ENCODE results near the gene HNF4A. TPM values are rescaled to one million over a fixed set of nuclear protein-coding genes. Genes with fewer than 3 reads are reported as not detected.

The HNF4A gene
- polyA plus RNA-seq, 1 donor from 2014 or later: not detected

DNA sequence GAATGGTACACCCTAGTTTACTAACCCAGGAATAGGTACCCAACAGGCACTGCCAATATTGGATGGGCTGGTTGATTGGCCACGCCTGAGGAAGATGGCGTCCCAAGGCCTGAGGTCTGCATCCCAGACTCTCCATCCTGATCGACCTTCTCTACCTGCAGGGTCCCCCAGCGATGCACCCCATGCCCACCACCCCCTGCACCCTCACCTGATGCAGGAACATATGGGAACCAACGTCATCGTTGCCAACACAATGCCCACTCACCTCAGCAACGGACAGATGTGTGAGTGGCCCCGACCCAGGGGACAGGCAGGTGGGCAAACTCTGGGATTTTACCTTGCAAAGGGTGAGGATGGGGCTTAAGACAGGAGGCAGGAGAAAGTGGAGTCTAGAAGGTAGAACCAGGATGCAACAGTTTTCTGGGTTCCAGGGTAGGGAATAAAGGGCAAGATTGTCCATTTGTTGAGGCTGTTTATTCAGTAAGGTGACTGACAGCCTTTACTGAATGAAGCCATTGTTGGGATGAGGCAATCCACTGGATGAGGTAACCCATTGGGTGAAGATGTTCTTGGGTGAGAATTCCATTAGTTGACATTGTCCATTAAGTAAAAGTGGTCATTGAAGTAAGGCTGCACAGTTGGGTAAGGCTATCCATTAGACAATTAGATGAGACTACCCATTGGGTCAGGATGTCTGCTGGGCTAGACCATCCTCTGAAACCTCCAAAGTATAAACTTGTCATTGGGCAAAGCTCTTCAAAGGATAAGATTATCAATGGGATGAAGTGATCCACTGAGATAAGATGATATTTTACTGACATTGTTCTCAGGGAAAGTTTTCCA lies 72.9 kb downstream of the HNF4A start:
- Histone ChIP-seq H2AFZ (ENCODE audit: low read depth, low read length) (no peak overlapping the region), H3K9me2 (ENCODE audit: insufficient read depth, low read length) (no peaks in the 10 kb centered on the region), H3K36me3 (ENCODE audit: insufficient read depth, low read length) (no peaks in the 10 kb centered on the region), H3K9ac (ENCODE audit: low read length) (no peak overlapping the region), H3K9me3 (ENCODE audit: low read length) (no peaks in the 10 kb centered on the region), H3K27ac (ENCODE audit: low read length) (no peak overlapping the region), H3K27me3 (ENCODE audit: insufficient read depth, low read depth, low read length) (no peaks in the 10 kb centered on the region), H4K20me1 (ENCODE audit: insufficient read depth) (no peaks in the 10 kb centered on the region), H3K4me2 (ENCODE audit: low read length) (no peak overlapping the region), H3K79me2 (replicated peaks; ENCODE audit: insufficient read depth, low read length) (no peaks in the 10 kb centered on the region), H3F3A (ENCODE audit: insufficient read depth, low read length, poor library complexity, severe bottlenecking) (no peaks in the 10 kb centered on the region), H3K4me3 (ENCODE audit: low read length) (no peak overlapping the region)
- TF ChIP-seq EP300 (conservative IDR thresholded peaks at IDR 0.05; ENCODE audit: poor library complexity, severe bottlenecking) (no peak), EZH2 (IDR thresholded peaks at IDR 0.05; ENCODE audit: borderline replicate concordance, insufficient read depth, low read length, poor library complexity, severe bottlenecking) (no peak), REST (IDR thresholded peaks at IDR 0.05; ENCODE audit: borderline replicate concordance) (no peak), SMC3 (conservative IDR thresholded peaks at IDR 0.05; ENCODE audit: poor library complexity) (no peak), POLR2AphosphoS5 (IDR thresholded peaks at IDR 0.05) (no peak), RAD21 (conservative IDR thresholded peaks at IDR 0.05) (no peak), TAF1 (IDR thresholded peaks at IDR 0.05; ENCODE audit: low read depth) (no peak), MXI1 (conservative IDR thresholded peaks at IDR 0.05; ENCODE audit: poor library complexity, severe bottlenecking) (no peak), CTCF (IDR thresholded peaks at IDR 0.05; ENCODE audit: poor library complexity, severe bottlenecking) (no peak)

DNA sequence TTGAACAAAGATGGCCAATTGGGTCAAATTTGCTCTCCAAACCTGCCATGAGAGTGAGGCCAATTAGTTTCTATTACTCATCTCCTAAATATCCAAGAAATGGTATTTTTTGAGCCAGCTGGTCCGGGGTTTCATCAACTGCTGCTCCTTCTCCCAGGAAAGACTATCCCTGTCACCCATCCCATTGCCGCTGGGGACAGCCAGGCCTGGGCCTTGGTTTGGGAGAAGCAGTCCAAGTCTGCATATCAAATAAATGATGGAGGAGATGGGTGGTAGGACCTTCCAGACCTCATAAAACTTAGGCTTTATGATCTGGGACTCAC lies 73.5 kb downstream of the HNF4A start:
- no peaks in the 10 kb centered on the region for H3F3A ChIP-seq (ENCODE audit: insufficient read depth, low read length, poor library complexity, severe bottlenecking)
- H3K9me2 ChIP-seq (ENCODE audit: insufficient read depth, low read length): no peaks in the 10 kb centered on the region
- no peak overlapping the region for H3K4me3 ChIP-seq (ENCODE audit: low read length)
- TF ChIP-seq RAD21 (conservative IDR thresholded peaks at IDR 0.05) (no peak), REST (IDR thresholded peaks at IDR 0.05; ENCODE audit: borderline replicate concordance) (no peak), POLR2AphosphoS5 (IDR thresholded peaks at IDR 0.05) (no peak), SMC3 (conservative IDR thresholded peaks at IDR 0.05; ENCODE audit: poor library complexity) (no peak), EP300 (conservative IDR thresholded peaks at IDR 0.05; ENCODE audit: poor library complexity, severe bottlenecking) (no peak), TAF1 (IDR thresholded peaks at IDR 0.05; ENCODE audit: low read depth) (no peak), CTCF (IDR thresholded peaks at IDR 0.05; ENCODE audit: poor library complexity, severe bottlenecking) (no peak), EZH2 (IDR thresholded peaks at IDR 0.05; ENCODE audit: borderline replicate concordance, insufficient read depth, low read length, poor library complexity, severe bottlenecking) (no peak), MXI1 (conservative IDR thresholded peaks at IDR 0.05; ENCODE audit: poor library complexity, severe bottlenecking) (no peak)
- H3K9ac ChIP-seq (ENCODE audit: low read length): no peak overlapping the region
- no peaks in the 10 kb centered on the region for H3K79me2 ChIP-seq (replicated peaks; ENCODE audit: insufficient read depth, low read length)
- no peaks in the 10 kb centered on the region for H3K36me3 ChIP-seq (ENCODE audit: insufficient read depth, low read length)
- H4K20me1 ChIP-seq (ENCODE audit: insufficient read depth): no peaks in the 10 kb centered on the region
- no peaks in the 10 kb centered on the region for H3K9me3 ChIP-seq (ENCODE audit: low read length)
- no peaks in the 10 kb centered on the region for H3K27me3 ChIP-seq (ENCODE audit: insufficient read depth, low read depth, low read length)
- no peak overlapping the region for H2AFZ ChIP-seq (ENCODE audit: low read depth, low read length)
- no peak overlapping the region for H3K4me2 ChIP-seq (ENCODE audit: low read length)
- H3K27ac ChIP-seq (ENCODE audit: low read length): no peak overlapping the region
